Smooth muscle cell (in vitro differentiated cells): ENCODE data around the gene DYNC2LI1. TPM values are rescaled to one million over a fixed set of nuclear protein-coding genes. Genes with fewer than 3 reads are reported as not detected.

ENCODE experiments used
- DNase-seq: peaks from one replicate; lab custom pipeline; 2025; ENCODE audit not compliant: unreplicated experiment; lab: John Stamatoyannopoulos, UW
- H2AFZ ChIP-seq: fragments of 200-600 bp; sonication (generic); 2 replicates; pipeline ENCODE4 v1.6.0; 2016; ENCODE audit warnings: antibody characterized with exemption, low read depth, mild to moderate bottlenecking
- H3F3A ChIP-seq: fragments of 200-600 bp; sonication (generic); 2 replicates; pipeline ENCODE4 v1.6.0; 2017; ENCODE audit warnings: antibody characterized with exemption, low read depth
- H3K27ac ChIP-seq: fragments of 200-600 bp; sonication (generic); 2 replicates; pipeline ENCODE4 v1.5.1; 2016; ENCODE audit warnings: low read depth, mild to moderate bottlenecking
- H3K27me3 ChIP-seq: fragments of 200-600 bp; sonication (generic); 2 replicates; pipeline ENCODE4 v1.6.1; 2016; ENCODE audit warnings: low read depth, mild to moderate bottlenecking
- H3K36me3 ChIP-seq: fragments of 200-600 bp; sonication (generic); 2 replicates; pipeline ENCODE4 v1.5.1; 2016; ENCODE audit warnings: low read depth
- H3K4me1 ChIP-seq: fragments of 200-600 bp; sonication (generic); 2 replicates; pipeline ENCODE4 v1.5.1; 2016; ENCODE audit warnings: low read depth
- H3K4me2 ChIP-seq: fragments of 200-600 bp; sonication (generic); 2 replicates; pipeline ENCODE4 v1.6.0; 2016; ENCODE audit warnings: mild to moderate bottlenecking
- H3K4me3 ChIP-seq: fragments of 200-600 bp; sonication (generic); 2 replicates; pipeline ENCODE4 v1.5.1; 2016; ENCODE audit warnings: mild to moderate bottlenecking
- H3K79me2 ChIP-seq: fragments of 200-600 bp; sonication (generic); 2 replicates; pipeline ENCODE4 v1.6.0; 2016; ENCODE audit warnings: low read depth, mild to moderate bottlenecking
- H3K9ac ChIP-seq: fragments of 200-600 bp; sonication (generic); 2 replicates; pipeline ENCODE4 v1.6.0; 2016; ENCODE audit warnings: low read depth
- H3K9me3 ChIP-seq: fragments of 200-600 bp; sonication (generic); replicated peaks from 2 replicates; pipeline ENCODE4 v1.5.1; 2016; ENCODE audit warnings: low read depth
- H4K20me1 ChIP-seq: fragments of 200-600 bp; sonication (generic); 2 replicates; pipeline ENCODE4 v1.6.0; 2016; ENCODE audit warnings: low read depth
- CTCF ChIP-seq: fragments of 200-600 bp; sonication (generic); IDR thresholded peaks from 2 replicates; pipeline ENCODE4 v1.5.1; 2017; ENCODE audit warnings: borderline replicate concordance, mild to moderate bottlenecking, antibody characterized with exemption; ENCODE audit not compliant: insufficient read depth, poor library complexity, severe bottlenecking
- WGBS: methylation state at CpG from one replicate; pipeline ENCODE4 v1.1.7; 2016; ENCODE audit warnings: low lambda C conversion rate; 5-methylcytosine and 5-hydroxymethylcytosine counted together
- polyA plus RNA-seq: library from polyadenylated mRNA; unstranded; fragments of >200 nt; fragmentation: Nextera tagmentation; extraction: Ambion mirVana; gene quantifications from 2 replicates; pipeline ENCODE4 v1.2.1, GENCODE V29; 2016
- total RNA-seq: library from RNA; depleted of rRNA; stranded (reverse); fragments of >200 nt; gene quantifications from 2 replicates; pipeline ENCODE4 v1.2.3, GENCODE V29; 2014

DYNC2LI1 gene
- total and polyA plus RNA-seq, 2 experiments from 2014 or later, result 22.0 to 46.7 TPM

GRCh38 chr2:43791035-43791765, 17.4 kb downstream of the DYNC2LI1 start:
- Histone ChIP-seq H3F3A (no peaks in the 10 kb centered on the region), H2AFZ (no peak overlapping the region), H3K9me3 (no peaks in the 10 kb centered on the region), H3K4me2 (no peak overlapping the region), H3K4me1 (no peaks in the 10 kb centered on the region), H3K9ac (no peak overlapping the region), H3K27ac (no peak overlapping the region), H3K27me3 (no peaks in the 10 kb centered on the region), H3K4me3 (no peak overlapping the region), H4K20me1 (no peaks in the 10 kb centered on the region), H3K79me2 (no peaks in the 10 kb centered on the region), H3K36me3 (peaks cover 5% of the 10 kb centered on the region)
- no peak for DNase-seq
- WGBS, result 96% methylated on average over 2 of the region's 2 CpGs
- no peak for TF ChIP-seq CTCF

DNA sequence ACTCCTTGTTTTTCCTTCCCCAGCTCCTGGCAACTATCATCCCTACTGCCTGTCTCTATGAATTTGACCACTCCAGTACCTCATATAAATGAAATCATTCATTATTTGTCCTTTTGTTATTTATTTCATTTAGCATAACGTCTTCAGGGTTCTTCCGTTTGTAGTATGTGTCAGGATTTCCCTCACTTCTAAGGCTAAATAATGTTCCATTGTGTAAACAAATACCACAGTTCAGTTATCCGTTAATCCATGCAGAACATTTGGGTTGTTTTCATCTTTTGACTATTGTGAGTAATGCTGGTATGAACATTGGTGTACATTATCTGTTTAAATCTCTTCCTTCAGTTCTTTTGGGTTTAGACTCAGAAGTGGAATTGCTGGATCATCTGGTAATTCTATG, 18.8 kb downstream of the DYNC2LI1 start:
- no peak for DNase-seq
- Histone ChIP-seq H3K9me3 (no peaks in the 10 kb centered on the region), H4K20me1 (no peaks in the 10 kb centered on the region), H3K79me2 (no peaks in the 10 kb centered on the region), H3K36me3 (peaks cover 5% of the 10 kb centered on the region), H3K27ac (no peak overlapping the region), H3K4me3 (no peak overlapping the region), H3K4me2 (no peak overlapping the region), H3F3A (no peaks in the 10 kb centered on the region), H3K27me3 (no peaks in the 10 kb centered on the region), H2AFZ (no peak overlapping the region), H3K9ac (no peak overlapping the region), H3K4me1 (no peaks in the 10 kb centered on the region)
- 68% methylated on average over 3 of the region's 3 CpGs for WGBS
- no peak for TF ChIP-seq CTCF

DNA sequence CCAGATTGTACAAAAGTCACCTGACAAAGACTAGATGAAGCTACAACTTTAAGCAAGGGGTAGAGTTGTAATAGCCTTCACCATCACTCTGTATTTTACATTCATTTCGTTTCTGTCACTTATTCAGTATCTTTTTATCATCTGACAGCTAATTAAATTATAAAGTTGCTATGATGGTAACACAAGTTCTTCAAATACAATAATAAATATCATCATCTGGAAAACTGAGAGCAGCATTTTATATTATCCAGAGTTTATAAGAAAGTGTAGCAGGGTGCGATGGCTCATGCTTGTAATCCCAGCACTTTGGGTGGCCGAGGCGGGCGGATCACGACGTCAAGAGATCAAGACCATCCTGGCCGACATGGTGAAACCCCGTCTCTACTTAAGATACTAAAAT, 21.1 kb downstream of the DYNC2LI1 start:
- Histone ChIP-seq H3K9ac (no peak overlapping the region), H3K79me2 (no peaks in the 10 kb centered on the region), H3F3A (no peaks in the 10 kb centered on the region), H3K4me1 (no peaks in the 10 kb centered on the region), H3K27ac (no peak overlapping the region), H4K20me1 (no peaks in the 10 kb centered on the region), H3K4me3 (no peak overlapping the region), H3K9me3 (no peaks in the 10 kb centered on the region), H3K27me3 (no peaks in the 10 kb centered on the region), H2AFZ (no peak overlapping the region), H3K36me3 (peaks cover 5% of the 10 kb centered on the region), H3K4me2 (no peak overlapping the region)
- 96% methylated on average over 9 of the region's 9 CpGs for WGBS
- TF ChIP-seq CTCF, result no peak
- no peak for DNase-seq

GRCh38 chr2:43796206-43796605, 22.4 kb downstream of the DYNC2LI1 start:
- H3K4me3 ChIP-seq, result no peak overlapping the region
- no peak overlapping the region for H3K27ac ChIP-seq
- H4K20me1 ChIP-seq, result no peaks in the 10 kb centered on the region
- no peak overlapping the region for H2AFZ ChIP-seq
- H3K9ac ChIP-seq, result no peak overlapping the region
- H3K4me2 ChIP-seq, result no peak overlapping the region
- no peak for TF ChIP-seq CTCF
- DNase-seq, result no peak
- H3K36me3 ChIP-seq, result no peaks in the 10 kb centered on the region
- no peaks in the 10 kb centered on the region for H3K9me3 ChIP-seq
- H3F3A ChIP-seq, result no peaks in the 10 kb centered on the region
- no peaks in the 10 kb centered on the region for H3K79me2 ChIP-seq
- WGBS, result 94% methylated on average over 1 of the region's 1 CpG
- no peaks in the 10 kb centered on the region for H3K4me1 ChIP-seq
- H3K27me3 ChIP-seq, result no peaks in the 10 kb centered on the region
